NCI-H446 (cell line): ENCODE data around the gene CAMSAP1.
A peak's percentile ranks its signal among the peaks of the same experiment; 100 is the strongest.

Experiments
- DNase-seq, 2 experiments: peaks; one replicate each; lab custom pipeline; 2025; lab: John Stamatoyannopoulos, UW

CAMSAP1 gene

GRCh38 chr9:135879237-135879601, 28.1 kb downstream of the CAMSAP1 start:
- no peak for DNase-seq

DNA sequence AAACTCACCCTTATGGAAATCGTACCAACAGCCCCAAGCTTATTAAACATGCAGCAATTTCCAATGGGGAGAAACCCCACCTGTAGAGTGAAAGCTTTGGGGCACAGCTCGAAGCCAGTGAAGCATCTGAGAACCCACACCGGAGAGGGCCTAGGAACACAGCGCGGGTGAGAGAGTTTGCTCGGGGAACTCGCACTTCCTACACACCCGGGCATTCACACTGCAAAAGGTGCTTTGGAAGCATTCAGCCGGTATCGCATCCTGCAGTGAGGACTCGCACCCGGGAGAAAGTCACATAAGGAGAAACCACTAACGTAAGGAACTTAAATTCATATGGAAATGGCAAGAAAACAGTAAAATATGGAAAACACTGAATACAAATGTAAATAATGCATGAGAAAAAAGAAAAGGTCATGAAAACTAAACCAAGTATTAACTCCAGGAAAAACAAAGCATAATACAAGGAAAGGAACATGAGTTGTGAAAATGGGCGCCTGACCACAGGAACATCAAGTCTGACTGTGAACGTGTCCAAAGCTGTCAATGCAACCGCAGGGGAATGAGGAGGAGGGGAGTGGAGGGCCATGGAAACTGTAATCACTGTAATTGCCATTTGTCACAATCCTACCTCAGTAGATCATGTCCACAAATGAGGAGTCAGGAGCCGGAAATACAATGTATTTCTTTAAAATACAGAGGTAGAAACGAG, 28.7 kb downstream of the CAMSAP1 start:
- no peak for DNase-seq

- no peak for DNase-seq
These were observed 29.4 kb downstream of the CAMSAP1 start for GRCh38 chr9:135877791-135878527.

DNA sequence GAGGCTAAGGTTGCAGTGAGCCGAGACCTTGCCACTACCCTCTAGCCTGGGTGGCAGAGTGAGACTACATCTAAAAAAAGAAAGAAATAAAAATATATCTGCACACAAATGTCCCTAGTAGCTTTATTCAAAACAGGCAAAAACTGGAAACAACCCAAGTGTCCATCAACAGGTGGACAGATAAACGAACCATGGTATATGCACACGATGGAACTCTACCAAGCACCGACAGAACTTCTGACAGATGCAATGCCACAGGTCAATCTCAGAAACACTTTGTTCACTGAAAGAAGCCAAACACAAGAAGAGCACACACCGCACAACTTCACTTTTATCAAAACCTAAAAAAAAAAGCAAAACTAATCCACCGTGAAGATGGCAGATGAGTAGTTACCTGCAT, 30.4 kb downstream of the CAMSAP1 start:
- no peak for DNase-seq

- DNase-seq, result no peak
These were observed 32.5 kb downstream of the CAMSAP1 start for GRCh38 chr9:135874859-135875258.

GRCh38 chr9:135869909-135870308, 37.4 kb downstream of the CAMSAP1 start:
- DNase-seq, result no peak

- no peak for DNase-seq
These were observed 41.8 kb downstream of the CAMSAP1 start for GRCh38 chr9:135865531-135865930.

DNA sequence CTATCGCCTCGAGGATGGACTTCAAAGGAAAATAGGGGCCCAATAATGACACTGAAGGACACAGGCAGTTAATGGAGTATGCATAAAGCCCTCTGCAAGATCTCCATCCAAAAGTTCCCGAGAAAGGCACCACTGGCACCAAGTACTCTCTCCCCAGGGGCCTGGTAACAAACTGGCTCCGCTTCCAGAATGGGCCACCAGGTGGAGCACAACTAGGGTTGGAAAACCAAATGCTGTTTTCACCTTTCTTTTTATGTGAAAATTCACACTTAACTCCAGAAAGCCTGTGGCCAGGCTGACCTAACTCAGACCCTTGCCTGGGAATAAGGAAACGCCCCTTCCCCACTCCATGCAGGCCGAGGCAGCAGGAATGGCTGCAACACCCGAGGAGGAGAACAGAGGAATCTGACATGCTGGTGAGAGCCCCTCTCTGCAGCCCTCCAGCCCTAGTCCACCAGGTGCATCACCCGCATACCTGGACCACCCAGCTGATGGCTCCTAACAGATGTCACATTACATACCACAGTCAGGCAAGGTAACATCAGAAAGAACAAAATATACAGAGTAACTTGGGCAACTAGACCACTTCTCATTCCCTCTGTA, 42.8 kb downstream of the CAMSAP1 start:
- peak in 1 of 2 experiments; percentile 21 for DNase-seq

DNA sequence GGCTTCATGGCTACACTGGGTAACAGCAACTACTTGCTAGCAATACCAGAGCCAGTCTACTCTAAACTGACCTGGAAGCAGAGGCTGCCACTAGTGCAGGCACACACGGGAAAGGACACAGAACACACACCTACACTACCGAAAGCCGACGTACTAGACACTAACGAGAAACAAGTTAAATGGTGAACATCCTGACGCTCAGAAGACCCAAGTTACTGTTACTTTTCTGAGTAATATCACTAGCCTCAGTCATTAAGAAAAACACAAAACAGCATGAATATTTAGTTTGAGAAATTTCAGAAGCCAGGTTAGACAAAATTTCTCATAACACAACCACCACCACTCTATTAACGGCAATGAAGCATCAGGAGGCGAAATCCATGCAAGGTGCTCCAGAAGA, 44.5 kb downstream of the CAMSAP1 start:
- no peak for DNase-seq

- no peak for DNase-seq
These were observed 48.7 kb downstream of the CAMSAP1 start for GRCh38 chr9:135858491-135859185.

- DNase-seq, result no peak
These were observed 49.5 kb downstream of the CAMSAP1 start for GRCh38 chr9:135857843-135858242.

DNA sequence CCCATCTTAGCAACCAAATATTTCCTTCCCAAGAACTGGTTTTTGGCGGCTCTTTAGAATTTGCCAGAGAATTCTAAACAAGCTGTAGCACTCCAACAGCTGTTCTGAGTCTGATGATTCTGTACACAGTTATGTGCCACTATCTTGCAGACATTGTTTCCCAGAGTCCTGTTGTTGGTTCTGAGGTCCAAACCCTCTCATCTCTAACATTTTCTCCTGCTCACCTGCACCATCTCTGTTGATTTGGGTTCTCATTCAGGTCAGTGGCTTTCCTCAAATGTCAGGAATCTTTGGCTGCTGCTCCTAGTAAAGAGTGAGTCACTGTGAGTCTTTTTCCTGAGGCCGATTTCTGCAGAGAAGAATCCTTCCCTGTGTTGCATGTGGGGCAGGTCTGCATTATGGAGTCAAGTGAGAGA, 50.0 kb downstream of the CAMSAP1 start:
- no peak for DNase-seq

DNA sequence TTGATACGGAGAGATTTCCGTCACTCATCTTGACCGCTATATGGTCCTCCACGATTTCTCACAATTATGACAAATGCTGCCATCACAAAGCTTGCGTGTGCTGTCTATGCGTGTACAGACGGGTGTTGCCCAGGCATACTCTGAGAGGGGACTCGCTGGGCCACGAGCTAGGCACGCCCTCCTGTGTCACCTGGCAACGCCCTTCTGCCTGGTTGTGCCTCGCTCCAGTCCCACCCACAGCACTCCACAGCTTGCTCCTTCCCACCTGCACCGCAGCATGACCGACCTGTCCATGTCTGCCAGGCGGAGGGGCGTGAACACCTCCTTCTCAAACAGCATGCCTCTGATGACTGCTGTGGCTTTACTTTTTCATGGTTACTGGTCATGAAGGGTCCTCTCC, 55.6 kb downstream of the CAMSAP1 start:
- no peak for DNase-seq

DNA sequence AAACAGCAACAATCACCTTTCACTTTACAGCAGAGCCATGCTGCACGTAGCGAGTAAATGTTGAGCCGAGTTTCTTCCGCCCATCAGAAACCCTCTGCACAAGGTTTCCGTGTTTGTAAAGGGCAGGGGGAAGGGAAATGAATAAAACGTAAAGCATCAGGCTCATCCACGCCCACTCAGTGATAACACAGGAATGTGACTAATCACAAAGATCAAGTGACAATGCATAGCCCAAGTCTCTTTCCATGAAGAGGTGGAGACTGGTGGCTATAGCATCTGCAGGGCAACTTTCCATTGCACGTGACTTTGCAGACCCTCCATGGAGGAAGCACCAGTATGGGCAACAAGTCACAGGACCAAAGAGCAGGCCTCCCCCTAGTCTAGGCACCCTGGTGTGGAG, 56.6 kb downstream of the CAMSAP1 start:
- no peak for DNase-seq

DNA sequence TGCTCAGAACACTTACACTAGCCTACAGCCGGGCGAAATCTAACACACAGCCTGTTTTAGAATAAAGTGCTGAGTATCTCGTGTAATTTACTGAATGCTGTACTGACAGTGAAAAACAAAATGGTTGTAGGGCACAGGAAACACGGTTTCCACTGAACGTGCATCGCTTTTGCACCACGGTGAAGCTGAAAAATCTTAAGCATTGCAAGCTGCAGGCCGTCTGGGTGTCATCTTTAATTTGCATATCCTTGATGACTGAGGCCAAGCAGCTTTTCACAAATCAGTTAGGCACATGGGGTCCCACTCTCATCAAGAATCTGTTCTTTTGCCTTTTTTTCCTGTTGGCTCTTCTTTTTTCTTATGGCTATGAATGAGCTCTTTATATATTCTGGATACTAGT, 58.2 kb downstream of the CAMSAP1 start:
- DNase-seq, result no peak

DNA sequence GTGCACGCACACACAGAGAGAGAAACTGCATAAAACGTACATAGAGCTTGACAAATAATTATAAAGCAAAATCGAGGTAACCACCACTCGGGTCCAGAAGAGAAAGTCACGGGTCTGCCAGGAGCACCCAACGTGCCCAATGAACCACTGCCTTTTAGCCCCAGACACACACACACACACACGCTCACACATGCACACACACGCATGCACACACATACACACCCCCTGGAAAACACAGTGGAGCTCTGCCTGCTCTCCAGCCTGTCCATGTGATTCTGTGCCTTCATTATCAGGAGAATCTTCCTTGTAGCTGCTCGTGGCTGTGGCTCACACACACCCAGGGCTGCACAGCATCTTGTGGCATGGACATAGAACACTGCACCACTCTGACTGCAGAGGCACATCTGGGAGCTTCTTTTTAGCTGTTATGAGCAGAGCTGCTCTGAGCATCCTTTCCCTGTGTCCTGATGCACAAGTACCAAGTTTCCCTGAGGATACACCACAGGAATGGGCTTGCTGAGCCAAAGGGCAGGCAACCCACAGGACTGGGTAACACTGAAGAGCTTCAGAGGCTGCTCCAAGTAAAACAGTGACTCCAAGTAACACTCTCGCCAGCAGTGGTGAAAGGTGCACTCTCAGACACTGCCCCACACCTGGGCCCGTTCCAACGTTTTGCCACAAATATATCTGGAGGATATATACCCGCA, 58.9 kb downstream of the CAMSAP1 start:
- no peak for DNase-seq

DNA sequence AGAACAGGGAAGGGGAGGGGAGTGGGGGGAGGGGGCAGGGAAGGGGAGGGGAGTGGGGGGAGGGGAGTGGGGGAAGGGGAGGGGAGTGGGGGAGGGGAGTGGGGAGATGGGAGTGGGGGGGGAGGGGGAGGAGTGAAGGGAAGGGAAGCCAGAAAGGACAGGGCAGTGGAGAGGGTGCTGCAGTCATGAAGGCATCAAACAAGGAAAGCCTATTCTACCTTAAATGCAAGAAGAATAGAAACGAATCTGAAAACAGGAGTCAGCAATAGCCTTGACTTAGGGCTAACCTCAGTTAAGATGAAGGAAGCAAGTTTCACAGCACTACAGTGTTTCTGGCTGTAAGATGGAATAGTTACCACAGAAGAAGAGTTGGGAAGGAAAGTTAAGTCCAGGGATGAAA, 59.5 kb downstream of the CAMSAP1 start:
- DNase-seq, result no peak

DNA sequence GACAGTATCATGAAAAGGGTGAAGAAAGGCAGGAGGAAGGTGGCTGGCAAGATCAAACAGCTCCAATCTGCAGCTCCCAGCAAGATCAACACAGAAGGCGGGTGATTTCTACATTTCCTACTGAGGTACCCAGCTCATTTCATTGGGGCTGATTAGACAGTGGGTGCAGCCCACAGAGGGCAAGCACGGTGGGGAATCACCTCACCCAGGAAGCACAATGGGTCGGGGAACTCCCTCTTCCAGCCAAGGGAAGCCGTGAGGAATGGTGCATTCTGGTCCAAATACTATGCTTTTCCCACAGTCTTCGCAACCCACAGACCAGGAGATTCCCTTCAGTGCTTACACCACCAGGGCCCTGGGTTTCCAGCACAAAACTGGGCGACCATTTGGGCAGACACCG, 66.8 kb downstream of the CAMSAP1 start:
- DNase-seq, result no peak

DNA sequence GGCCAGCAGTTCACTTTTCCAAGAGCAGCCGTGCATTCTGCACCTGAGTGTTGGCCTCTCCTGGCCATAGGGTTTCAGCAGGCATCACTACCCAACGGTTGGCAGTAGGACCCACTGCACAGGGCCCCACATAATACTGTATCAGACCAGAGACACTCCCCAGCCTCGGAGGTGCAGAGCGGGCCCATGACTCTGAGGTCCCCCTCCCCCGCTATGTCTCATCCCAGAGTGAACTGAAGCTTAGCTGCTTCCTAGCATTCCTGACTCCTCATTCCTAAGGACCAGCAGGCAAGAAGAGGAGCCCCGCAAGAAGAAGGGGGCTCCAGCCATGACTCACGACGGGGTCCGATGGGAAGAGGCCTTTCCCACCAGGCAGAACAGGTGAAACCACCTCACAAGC, 67.2 kb downstream of the CAMSAP1 start:
- DNase-seq, result no peak

- no peak for DNase-seq
These were observed 67.8 kb downstream of the CAMSAP1 start for GRCh38 chr9:135839516-135839915.

DNA sequence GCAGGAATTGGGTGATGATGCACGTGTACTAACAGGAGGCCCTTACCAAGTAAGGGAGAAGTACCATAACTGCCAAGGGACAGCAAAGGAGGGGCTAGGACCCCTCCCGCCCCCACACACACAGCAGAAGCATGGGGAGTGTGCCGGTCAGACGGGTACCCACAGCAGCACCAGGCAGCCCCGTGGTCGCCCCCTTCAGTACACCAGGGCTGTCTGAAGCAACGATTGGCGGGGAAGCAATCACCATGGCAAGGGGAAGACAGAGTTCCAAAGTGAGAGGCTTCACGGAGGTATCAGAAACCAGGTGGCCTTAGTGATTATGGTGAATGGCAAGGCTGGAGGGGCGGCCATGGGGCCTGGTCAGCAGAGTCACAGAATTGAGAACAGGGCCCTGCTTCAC, 72.2 kb downstream of the CAMSAP1 start:
- DNase-seq, result no peak

- DNase-seq, result no peak
These were observed 73.5 kb downstream of the CAMSAP1 start for GRCh38 chr9:135833864-135834263.
